Cortex of kidney (tissue), 1 donor: ENCODE data around the gene MAP2K3.

Experiments used
- DNase-seq: peaks from one replicate; lab custom pipeline; 2025; lab: John Stamatoyannopoulos, UW

The MAP2K3 gene

GRCh38 chr17:21284319-21285163 lies at the start of gene MAP2K3:
MAP2K3 (plus strand) TSS chr17:21284711; CDS start chr17:21284921, 210 bp downstream.
- no peak for DNase-seq

DNA sequence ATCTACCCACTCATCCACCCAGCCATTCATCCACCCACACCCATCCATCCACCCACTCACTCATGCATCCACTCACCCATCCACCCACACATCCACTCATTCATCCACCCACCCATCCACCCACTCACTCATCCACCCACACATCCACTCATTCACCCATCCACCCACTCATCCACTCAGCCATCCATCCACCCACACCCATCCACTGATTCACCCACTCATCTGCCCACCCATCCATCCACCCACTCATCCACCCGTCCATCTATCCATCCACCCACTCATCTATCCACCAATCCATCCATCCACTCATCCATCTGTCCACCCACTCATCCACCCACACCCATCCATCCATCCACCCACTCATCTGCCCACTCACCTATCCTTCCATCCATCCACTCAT lies 48.6 kb upstream of the MAP2K3 start:
- no peak for DNase-seq

GRCh38 chr17:21239680-21240368 lies 44.7 kb upstream of the MAP2K3 start:
- DNase-seq, result no peak

GRCh38 chr17:21240369-21241055 lies 44.0 kb upstream of the MAP2K3 start:
- no peak for DNase-seq

- DNase-seq, result no peak
These were observed 42.9 kb upstream of the MAP2K3 start for GRCh38 chr17:21241564-21241963.

GRCh38 chr17:21242026-21242697 lies 42.3 kb upstream of the MAP2K3 start:
- DNase-seq, result no peak

- no peak for DNase-seq
These were observed 41.6 kb upstream of the MAP2K3 start for GRCh38 chr17:21242780-21243515.

DNA sequence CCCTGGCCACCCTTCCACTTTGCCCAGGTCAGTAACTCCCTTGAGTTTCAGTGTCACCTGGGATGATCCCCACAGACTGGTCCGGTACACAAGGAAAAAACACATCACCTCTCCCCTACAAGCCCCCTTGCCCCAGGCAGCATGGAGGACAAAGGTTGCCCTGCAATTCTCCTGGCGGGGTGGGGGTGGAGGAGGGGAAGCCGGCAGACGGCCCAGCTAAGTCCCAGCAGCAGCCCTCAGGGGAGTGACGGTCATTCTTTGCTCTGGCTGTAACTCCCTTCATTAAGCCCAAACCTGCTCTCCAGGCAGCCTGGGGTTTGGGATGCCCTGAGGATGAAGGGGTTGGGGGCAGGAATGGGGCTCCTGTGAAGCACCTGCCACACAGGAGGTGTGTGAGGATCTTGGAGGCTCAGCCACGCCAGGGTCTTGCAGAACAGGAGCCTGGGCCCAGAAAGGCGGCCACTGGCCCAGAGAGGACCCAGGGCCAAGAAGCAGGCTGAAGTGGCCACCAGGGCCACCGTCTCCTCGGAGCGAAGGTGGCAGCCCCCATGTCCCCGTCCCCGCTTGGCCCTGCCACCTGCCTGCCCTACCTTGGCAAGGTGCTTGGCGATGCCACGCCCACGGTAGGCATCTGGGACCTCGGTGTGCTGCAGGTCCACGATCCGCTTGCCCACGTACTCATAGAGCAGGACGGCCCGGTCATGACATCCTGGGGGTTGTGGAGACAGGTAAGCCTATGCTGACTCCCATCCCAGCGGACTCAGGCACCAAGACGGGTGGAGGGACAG lies 40.8 kb upstream of the MAP2K3 start:
- DNase-seq, result no peak

GRCh38 chr17:21245639-21246084 lies 38.8 kb upstream of the MAP2K3 start:
- DNase-seq, result no peak

DNA sequence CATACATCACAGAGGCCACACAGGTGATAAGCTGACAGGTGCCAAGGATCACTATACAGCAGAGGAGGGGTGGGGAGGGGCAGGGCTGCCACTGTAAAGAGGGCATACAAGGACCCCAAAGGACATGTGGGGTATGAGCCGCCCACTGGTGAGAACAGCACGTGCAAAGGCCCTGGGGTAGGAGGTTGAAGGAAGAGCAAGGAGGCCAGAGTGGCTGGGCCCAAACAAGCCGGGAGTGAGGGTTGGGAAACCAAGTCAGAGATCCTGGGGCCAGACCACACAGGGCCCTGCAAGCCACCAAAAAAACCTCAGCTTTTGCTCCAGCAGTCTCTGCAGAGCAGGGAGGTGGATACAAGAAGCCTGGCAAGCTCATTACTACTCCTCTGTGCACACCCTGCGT lies 37.8 kb upstream of the MAP2K3 start:
- no peak for DNase-seq

DNA sequence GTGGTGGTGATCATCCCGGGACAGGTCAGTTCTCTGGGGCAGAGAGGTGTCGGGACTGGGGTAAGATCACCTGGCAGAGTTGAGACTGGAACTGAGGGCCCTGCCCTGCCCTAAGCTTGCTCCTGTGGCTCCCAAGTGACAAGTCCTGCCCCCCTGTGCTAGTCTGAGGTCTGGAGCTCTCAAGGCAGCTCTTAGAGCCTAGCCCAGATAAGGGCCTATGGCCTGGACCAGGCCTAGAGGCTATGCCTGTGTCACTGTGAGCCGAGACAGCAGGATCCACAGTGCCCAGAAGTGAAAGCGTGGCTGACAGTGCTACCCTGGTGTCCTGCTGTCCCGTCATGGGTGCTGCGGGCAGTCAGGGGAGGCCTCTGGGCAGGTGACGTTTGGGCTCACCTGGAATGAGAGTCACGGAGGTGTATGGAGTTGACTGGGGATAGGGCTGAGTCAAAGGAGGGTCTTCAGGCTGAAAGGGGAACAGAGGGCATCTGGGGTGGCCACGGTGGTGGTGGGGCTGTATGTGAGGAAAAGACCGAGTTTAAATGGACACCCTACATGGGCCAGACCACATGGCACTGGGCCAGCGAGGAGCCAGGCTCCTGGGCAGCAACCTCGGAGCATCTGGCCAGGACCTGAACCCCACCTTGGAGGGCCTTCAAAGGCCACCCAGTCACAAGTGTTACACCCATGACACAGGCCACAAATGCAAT lies 36.8 kb upstream of the MAP2K3 start:
- no peak for DNase-seq

- DNase-seq, result no peak
These were observed 36.0 kb upstream of the MAP2K3 start for GRCh38 chr17:21248500-21248899.

GRCh38 chr17:21249086-21249795 lies 35.3 kb upstream of the MAP2K3 start:
- no peak for DNase-seq

GRCh38 chr17:21249920-21250703 lies 34.4 kb upstream of the MAP2K3 start:
- no peak for DNase-seq

DNA sequence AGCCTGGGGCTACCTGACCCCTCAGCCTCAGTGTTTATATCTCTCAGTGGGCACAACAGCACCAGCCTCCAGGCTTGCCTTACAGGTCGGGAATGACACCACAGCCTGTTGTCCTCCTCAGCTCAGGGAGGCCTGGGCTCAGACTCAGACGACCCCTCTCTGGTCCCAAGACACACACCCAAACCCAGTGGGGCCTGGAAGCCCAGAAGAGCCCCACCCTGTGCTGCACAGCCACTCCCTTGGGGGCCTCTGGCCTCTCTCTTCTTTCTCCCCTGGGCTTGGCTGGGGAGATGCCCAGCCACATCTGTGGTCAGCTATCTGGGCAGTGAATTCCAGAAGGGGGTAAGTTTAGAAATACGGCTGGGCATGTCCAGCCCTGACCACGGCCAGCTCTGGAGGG lies 33.7 kb upstream of the MAP2K3 start:
- no peak for DNase-seq

GRCh38 chr17:21251337-21252010 lies 33.0 kb upstream of the MAP2K3 start:
- no peak for DNase-seq

GRCh38 chr17:21252289-21252795 lies 32.2 kb upstream of the MAP2K3 start:
- no peak for DNase-seq
